H1 (cell line): ENCODE measurements around the gene SMAD1. TPM values are rescaled to one million over a fixed set of nuclear protein-coding genes. Genes with fewer than 3 reads are reported as not detected.
A peak's percentile ranks its signal among the peaks of the same experiment; 100 is the strongest.

Experiments
- CTCF ChIA-PET: fragments of 300-600 bp; sonication (Branson Sonifier 250); formaldehyde crosslinking; loops from one replicate; lab custom pipeline; 2021; ENCODE audit not compliant: partially characterized antibody; lab: Charles Lee
- POLR2A ChIA-PET: fragments of 300-600 bp; sonication (Branson Sonifier 250); formaldehyde crosslinking; loops from one replicate; lab custom pipeline; 2021; ENCODE audit warnings: inconsistent platforms; ENCODE audit not compliant: partially characterized antibody; lab: Charles Lee
- DNase-seq, 2 experiments: peaks; one replicate each; pipeline versions ENCODE4 v3.0.0 to v3.0.0-alpha.2; 2010 to 2022; ENCODE audit warnings: low spot score in 2 of 2, low read depth in 1 of 2, mixed read lengths in 1 of 2
- FAIRE-seq: peaks from 2 replicates; lab custom pipeline; 2011; peaks lifted over from hg19 to GRCh38; lab: Jason Lieb, UNC
- H2AFZ ChIP-seq: 2 replicates; pipeline ENCODE4 v1.8.1; 2012; ENCODE audit warnings: low read length, inconsistent platforms
- H2AK5ac ChIP-seq: 2 replicates; pipeline ENCODE4 v1.6.1; 2013; ENCODE audit warnings: low read depth, low read length
- H2BK120ac ChIP-seq: replicated peaks from 2 replicates; pipeline ENCODE3; 2013; ENCODE audit warnings: low read depth, low read length, inconsistent platforms
- H2BK12ac ChIP-seq: 2 replicates; pipeline ENCODE4 v1.6.1; 2013; ENCODE audit warnings: low read depth, low read length
- H2BK15ac ChIP-seq: 2 replicates; pipeline ENCODE4 v1.6.1; 2013; ENCODE audit warnings: low read length
- H2BK20ac ChIP-seq: 2 replicates; pipeline ENCODE4 v1.6.1; 2013; ENCODE audit warnings: low read length
- H2BK5ac ChIP-seq: 2 replicates; pipeline ENCODE4 v1.6.1; 2013; ENCODE audit warnings: low read depth, low read length
- H3K14ac ChIP-seq: 2 replicates; pipeline ENCODE4 v1.6.1; 2013; ENCODE audit warnings: inconsistent platforms; ENCODE audit not compliant: insufficient read length
- H3K18ac ChIP-seq: 2 replicates; pipeline ENCODE4 v1.6.1; 2013; ENCODE audit warnings: low read length; ENCODE audit errors: extremely low read depth
- H3K23ac ChIP-seq: 2 replicates; pipeline ENCODE4 v1.6.1; 2013; ENCODE audit warnings: inconsistent platforms; ENCODE audit not compliant: insufficient read length
- H3K23me2 ChIP-seq: 2 replicates; pipeline ENCODE4 v1.6.1; 2013; ENCODE audit warnings: low read depth, low read length
- H3K27ac ChIP-seq: 2 replicates; pipeline ENCODE4 v1.6.1; 2011; ENCODE audit warnings: low read depth, low read length, inconsistent platforms
- H3K27me3 ChIP-seq, 4 experiments: replicated peaks in 1 of 4; 1 replicate in 1 of 4; 2 replicates in 3 of 4; pipeline versions ENCODE4 v1.6.1 to v1.8.1; 2011 to 2013; ENCODE audit warnings: low read length in 3 of 4, mild to moderate bottlenecking in 3 of 4, inconsistent platforms in 2 of 4, mixed read lengths in 2 of 4, moderate library complexity in 1 of 4; ENCODE audit not compliant: control insufficient read depth in 3 of 4, insufficient read depth in 3 of 4; ENCODE audit errors: extremely low read depth in 1 of 4
- H3K36me3 ChIP-seq, 4 experiments: 2 replicates each; pipeline versions ENCODE4 v1.6.1 to v1.8.1; 2011 to 2013; ENCODE audit warnings: mild to moderate bottlenecking in 4 of 4, low read length in 3 of 4, moderate library complexity in 2 of 4, control low read depth in 1 of 4, inconsistent platforms in 1 of 4; ENCODE audit not compliant: insufficient read depth in 4 of 4, control insufficient read depth in 2 of 4
- H3K4ac ChIP-seq: replicated peaks from 2 replicates; pipeline ENCODE3; 2013; ENCODE audit warnings: low read length, low read depth, mixed read lengths, inconsistent platforms; ENCODE audit not compliant: insufficient read length
- H3K4me1 ChIP-seq, 4 experiments: replicated peaks in 1 of 4; 1 replicate in 1 of 4; 2 replicates in 3 of 4; pipeline versions ENCODE4 v1.6.1 to v1.8.1; 2011 to 2013; ENCODE audit warnings: low read length in 3 of 4, inconsistent platforms in 2 of 4, mixed read lengths in 1 of 4; ENCODE audit not compliant: insufficient read depth in 4 of 4, control insufficient read depth in 3 of 4
- H3K4me2 ChIP-seq, 2 experiments: 2 replicates each; pipeline versions ENCODE4 v1.6.1 to v1.8.1; 2011 to 2013; ENCODE audit warnings: low read depth in 2 of 2, low read length in 2 of 2, control low read depth in 1 of 2, inconsistent platforms in 1 of 2, mild to moderate bottlenecking in 1 of 2; ENCODE audit not compliant: insufficient read depth in 1 of 2
- H3K4me3 ChIP-seq, 4 experiments: fragments of 200-600, 300-600 bp in 1 of 4; sonication (generic), shearing (Covaris generic), sonication (Bioruptor Twin) in 1 of 4; 2 replicates each; pipeline versions ENCODE4 v1.5.1 to v1.8.1; 2011 to 2016; ENCODE audit warnings: low read length in 4 of 4, low read depth in 3 of 4, control low read depth in 2 of 4, inconsistent platforms in 2 of 4, mild to moderate bottlenecking in 2 of 4, mixed read lengths in 1 of 4, moderate library complexity in 1 of 4; ENCODE audit not compliant: insufficient read depth in 2 of 4; ENCODE audit errors: extremely low read depth in 1 of 4
- H3K56ac ChIP-seq: replicated peaks from 2 replicates; pipeline ENCODE3; 2013; ENCODE audit warnings: low read depth, mild to moderate bottlenecking, mixed read lengths, low read length, inconsistent platforms; ENCODE audit not compliant: insufficient read length
- H3K79me1 ChIP-seq: 2 replicates; pipeline ENCODE4 v1.6.1; 2013; ENCODE audit warnings: low read depth, low read length, control low read depth
- H3K79me2 ChIP-seq, 2 experiments: 2 replicates each; pipeline versions ENCODE4 v1.6.1 to v1.8.1; 2012 to 2013; ENCODE audit warnings: low read length in 2 of 2, mild to moderate bottlenecking in 2 of 2, inconsistent platforms in 1 of 2; ENCODE audit not compliant: insufficient read depth in 2 of 2, control insufficient read depth in 1 of 2
- H3K9ac ChIP-seq, 4 experiments: replicated peaks in 1 of 4; 1 replicate in 1 of 4; 2 replicates in 3 of 4; pipeline versions ENCODE4 v1.6.1 to v1.8.1; 2011 to 2013; ENCODE audit warnings: low read depth in 3 of 4, low read length in 3 of 4, control low read depth in 2 of 4, mild to moderate bottlenecking in 2 of 4, moderate library complexity in 2 of 4, inconsistent platforms in 1 of 4; ENCODE audit errors: extremely low read depth in 1 of 4
- H3K9me3 ChIP-seq, 2 experiments: 2 replicates each; pipeline versions ENCODE4 v1.6.1 to v1.8.1; 2012 to 2013; ENCODE audit warnings: mild to moderate bottlenecking in 2 of 2, moderate library complexity in 2 of 2, control low read depth in 1 of 2, inconsistent platforms in 1 of 2, low read depth in 1 of 2, low read length in 1 of 2, mixed read lengths in 1 of 2; ENCODE audit not compliant: insufficient read depth in 2 of 2
- H4K20me1 ChIP-seq, 2 experiments: replicated peaks in 1 of 2; 2 replicates each; pipeline versions ENCODE3 to v1.8.1; 2011 to 2013; ENCODE audit warnings: inconsistent platforms in 2 of 2, low read length in 2 of 2, mild to moderate bottlenecking in 1 of 2; ENCODE audit not compliant: insufficient read depth in 2 of 2, control insufficient read depth in 1 of 2
- H4K5ac ChIP-seq: 2 replicates; pipeline ENCODE4 v1.6.1; 2013; ENCODE audit warnings: low read length, low read depth, mixed read lengths, inconsistent platforms; ENCODE audit not compliant: insufficient read length
- H4K8ac ChIP-seq: 2 replicates; pipeline ENCODE4 v1.8.0; 2013; ENCODE audit warnings: mild to moderate bottlenecking, moderate library complexity, low read length, inconsistent platforms; ENCODE audit not compliant: insufficient read depth; ENCODE audit errors: extremely low read depth
- H4K91ac ChIP-seq: replicated peaks from 2 replicates; pipeline ENCODE3; 2013; ENCODE audit warnings: low read length, mixed read lengths, inconsistent platforms; ENCODE audit not compliant: insufficient read length
- RAD21 ChIP-seq, 2 experiments: IDR thresholded peaks in 1 of 2; conservative IDR thresholded peaks in 1 of 2; 2 replicates each; pipeline ENCODE4 v1.6.1; 2011; ENCODE audit warnings: low read depth in 2 of 2, low read length in 2 of 2, improper control_type of control experiment in 1 of 2, inconsistent platforms in 1 of 2, mild to moderate bottlenecking in 1 of 2, moderate library complexity in 1 of 2
- RFX5 ChIP-seq: IDR thresholded peaks from 2 replicates; pipeline ENCODE4 v1.6.1; 2011; ENCODE audit warnings: low read depth, low read length, improper control_type of control experiment, borderline replicate concordance
- WGBS, 2 experiments: shearing (Covaris generic) in 1 of 2; methylation state at CpG; one replicate each; pipeline versions ENCODE4 v1.1.6 to v1.1.7; 2013 to 2015; ENCODE audit warnings: low lambda C conversion rate in 2 of 2, mixed read lengths in 2 of 2, inconsistent platforms in 1 of 2, low coverage in 1 of 2, missing lambda C conversion rate in 1 of 2; ENCODE audit not compliant: insufficient replicate concordance in 2 of 2, insufficient coverage in 1 of 2, insufficient read length in 1 of 2; ENCODE audit errors: extremely low coverage in 1 of 2, missing lambda C conversion rate in 1 of 2; 5-methylcytosine and 5-hydroxymethylcytosine counted together
- polyA plus RNA-seq, 7 experiments: library from polyadenylated mRNA; depleted of rRNA in 3 of 7; stranded (reverse) in 5 of 7; unstranded in 2 of 7; fragments of >200 nt in 5 of 7; fragments of 200-250 nt in 2 of 7; gene quantifications; 1 replicate in 5 of 7; 2 replicates in 1 of 7; 4 replicates in 1 of 7; pipeline versions ENCODE4 v1.2.1 to v1.2.3, GENCODE V29; 2011 to 2013; ENCODE audit warnings: missing spikeins in 2 of 7, mixed read lengths in 2 of 7
- total RNA-seq: library from RNA; stranded (reverse); fragmentation: NEBNext Ultra II Directional; extraction: Animal tissue kit (Norgen Biotek cat#: 25700); gene quantifications from 2 replicates; pipeline ENCODE4 v1.2.1, GENCODE V29; 2021
- TF ChIP-seq, protein P1 (sequence below): IDR thresholded peaks from 2 replicates; pipeline ENCODE4 v1.6.1; 2012; ENCODE audit warnings: inconsistent platforms

Gene SMAD1
- total and polyA plus RNA-seq, 2 of the 8 experiments (the other 6 are each of a cell fraction or from before 2014, with no cell fraction given), result 22.6 to 25.3 TPM

DNA sequence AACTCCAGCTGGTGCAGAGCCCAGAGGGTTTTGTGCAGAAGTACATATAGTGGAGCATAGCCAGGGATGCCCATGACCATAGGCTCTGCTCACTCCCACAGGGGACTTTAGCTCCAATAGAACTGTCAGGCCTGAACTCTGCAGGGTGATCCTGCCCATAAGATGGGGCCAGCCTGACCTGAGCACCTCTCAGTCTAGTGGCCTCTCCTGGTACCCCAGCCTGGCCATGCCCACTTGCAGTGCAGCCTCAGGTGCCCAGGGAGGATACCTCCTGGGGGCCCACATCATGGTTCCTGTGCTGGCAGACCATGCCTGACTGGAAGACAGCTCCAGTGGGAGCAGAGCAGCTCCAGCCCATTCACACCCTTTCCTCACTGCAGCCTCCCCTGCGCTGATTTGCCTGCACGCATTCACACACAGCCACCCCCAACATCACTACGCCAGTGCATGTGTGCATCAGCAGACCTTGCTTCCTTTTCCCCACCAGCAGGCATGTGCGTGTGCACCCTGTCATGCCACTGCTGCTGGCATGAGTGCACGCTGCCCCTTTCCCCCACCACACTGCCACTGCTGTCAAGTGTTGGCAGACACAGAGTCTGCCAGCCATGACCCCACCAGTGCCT, 84.5 kb downstream of the SMAD1 start:
- no peak for FAIRE-seq
- no peak overlapping the region for H2BK15ac ChIP-seq
- CTCF ChIA-PET, result interaction anchor here (0.6 to 1.8 kb wide), 8 partner anchors 9 to 529 kb away, joined by 3 to 6 read pairs (median 3); no protein-coding TSS in a partner anchor

More for the DNA sequence above, 84.5 kb downstream of the SMAD1 start:
- Histone ChIP-seq H2BK20ac (no peak overlapping the region), H2BK5ac (no peak overlapping the region), H4K5ac (no peak overlapping the region), H3K79me2 (no peaks in the 10 kb centered on the region), H3K36me3 (no peaks in the 10 kb centered on the region), H4K8ac (peak overlapping the region; percentile 5), H2BK120ac (no peak overlapping the region), H2BK12ac (peak overlapping the region; percentile 2; the same call in 1 of the 2 replicates), H3K4me2 (no peak overlapping the region), H3K27me3 (no peaks in the 10 kb centered on the region; a peak in 1 of 7 replicates), H3K79me1 (no peaks in the 10 kb centered on the region), H4K20me1 (no peaks in the 10 kb centered on the region), H3K4me3 (no peak overlapping the region), H3K23me2 (no peaks in the 10 kb centered on the region), H3K23ac (no peak overlapping the region), H3K4me1 (0 out of 7 replicates have a peak, but pooled peaks cover 0 to 3% (median 0%) of the 10 kb centered on the region in 4 experiments), H4K91ac (no peak overlapping the region), H3K14ac (no peak overlapping the region), H3K9ac (no peak overlapping the region), H3K9me3 (peaks cover 3 to 5% of the 10 kb centered on the region in 2 experiments; a peak in 1 of 4 replicates), H2AFZ (no peak overlapping the region), H3K4ac (no peak overlapping the region), H2AK5ac (no peak overlapping the region; the same call in 1 of the 2 replicates), H3K27ac (no peak overlapping the region), H3K18ac (no peak overlapping the region), H3K56ac (no peak overlapping the region)
- DNase-seq, result no peak
- 88% methylated on average over 5 of the region's 5 CpGs; no CpG with 5 or more reads in 1 of the 2 experiments for WGBS, 2 experiments
- POLR2A ChIA-PET, result interaction anchor here (1.1 kb wide), 1 partner anchor 388 kb away, joined by 3 read pairs; no protein-coding TSS in a partner anchor
- TF ChIP-seq, protein P1, sequence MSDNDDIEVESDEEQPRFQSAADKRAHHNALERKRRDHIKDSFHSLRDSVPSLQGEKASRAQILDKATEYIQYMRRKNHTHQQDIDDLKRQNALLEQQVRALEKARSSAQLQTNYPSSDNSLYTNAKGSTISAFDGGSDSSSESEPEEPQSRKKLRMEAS, result 0 out of 2 replicates have a peak, but pooled peaks have one; percentile 6
- no peak for TF ChIP-seq RAD21 (IDR thresholded peaks at IDR 0.05 in 1 of 2, conservative IDR thresholded peaks at IDR 0.05 in 1 of 2; ENCODE audit: low read depth in 2 of 2, low read length in 2 of 2)
- no peak for TF ChIP-seq RFX5
